ENCODE measurements around the gene NEB.

The NEB gene

GRCh38 chr2:151733771-151734672, at the start of gene NEB:
Gene NEB (minus strand): TSS chr2:151734476. CDS start chr2:151733156, 1,320 bp downstream.
- in situ Hi-C loops (cut with MboI; ENCODE audit: low sequenced_read_pairs) = no loop called here

- in situ Hi-C loops (cut with MboI; ENCODE audit: low sequenced_read_pairs) = no loop called here
These were observed 48.9 kb upstream of the NEB start for GRCh38 chr2:151783133-151783520.

GRCh38 chr2:151782378-151783132, 48.3 kb upstream of the NEB start:
- in situ Hi-C loops (cut with MboI; ENCODE audit: low sequenced_read_pairs) = no loop called here

- in situ Hi-C loops (cut with MboI; ENCODE audit: low sequenced_read_pairs) = no loop called here
These were observed 47.4 kb upstream of the NEB start for GRCh38 chr2:151781642-151782041.

- in situ Hi-C loops (cut with MboI; ENCODE audit: low sequenced_read_pairs) = no loop called here
These were observed 46.7 kb upstream of the NEB start for GRCh38 chr2:151780938-151781337.

- in situ Hi-C loops (cut with MboI; ENCODE audit: low sequenced_read_pairs) = no loop called here
These were observed 43.7 kb upstream of the NEB start for GRCh38 chr2:151777935-151778334.

GRCh38 chr2:151777487-151777886, 43.2 kb upstream of the NEB start:
- in situ Hi-C loops (cut with MboI; ENCODE audit: low sequenced_read_pairs) = no loop called here

GRCh38 chr2:151776367-151776766, 42.1 kb upstream of the NEB start:
- in situ Hi-C loops (cut with MboI; ENCODE audit: low sequenced_read_pairs) = no loop called here

GRCh38 chr2:151775057-151775740, 40.9 kb upstream of the NEB start:
- in situ Hi-C loops (cut with MboI; ENCODE audit: low sequenced_read_pairs) = no loop called here

GRCh38 chr2:151774506-151774905, 40.2 kb upstream of the NEB start:
- in situ Hi-C loops (cut with MboI; ENCODE audit: low sequenced_read_pairs) = no loop called here

GRCh38 chr2:151771599-151772358, 37.5 kb upstream of the NEB start:
- in situ Hi-C loops (cut with MboI; ENCODE audit: low sequenced_read_pairs) = no loop called here

GRCh38 chr2:151770995-151771394, 36.7 kb upstream of the NEB start:
- in situ Hi-C loops (cut with MboI; ENCODE audit: low sequenced_read_pairs) = no loop called here

GRCh38 chr2:151769606-151770005, 35.3 kb upstream of the NEB start:
- in situ Hi-C loops (cut with MboI; ENCODE audit: low sequenced_read_pairs) = no loop called here

- in situ Hi-C loops (cut with MboI; ENCODE audit: low sequenced_read_pairs) = no loop called here
These were observed 33.3 kb upstream of the NEB start for GRCh38 chr2:151767536-151767935.

GRCh38 chr2:151766437-151767153, 32.3 kb upstream of the NEB start:
- in situ Hi-C loops (cut with MboI; ENCODE audit: low sequenced_read_pairs) = no loop called here

- in situ Hi-C loops (cut with MboI; ENCODE audit: low sequenced_read_pairs) = no loop called here
These were observed 31.6 kb upstream of the NEB start for GRCh38 chr2:151765760-151766410.

- in situ Hi-C loops (cut with MboI; ENCODE audit: low sequenced_read_pairs) = no loop called here
These were observed 28.4 kb upstream of the NEB start for GRCh38 chr2:151762694-151763093.

- in situ Hi-C loops (cut with MboI; ENCODE audit: low sequenced_read_pairs) = no loop called here
These were observed 27.4 kb upstream of the NEB start for GRCh38 chr2:151761687-151762086.

GRCh38 chr2:151761193-151761592, 26.9 kb upstream of the NEB start:
- in situ Hi-C loops (cut with MboI; ENCODE audit: low sequenced_read_pairs) = no loop called here

Data from hTERT RPE-1 (cell line).